ENCODE measurements around the gene IFIT1.
"Not testable (repeated sequence)": the region's sequence is repeated elsewhere in the genome, so short reads cannot be mapped to it uniquely, and the experiment has no call there.

Gene IFIT1

DNA sequence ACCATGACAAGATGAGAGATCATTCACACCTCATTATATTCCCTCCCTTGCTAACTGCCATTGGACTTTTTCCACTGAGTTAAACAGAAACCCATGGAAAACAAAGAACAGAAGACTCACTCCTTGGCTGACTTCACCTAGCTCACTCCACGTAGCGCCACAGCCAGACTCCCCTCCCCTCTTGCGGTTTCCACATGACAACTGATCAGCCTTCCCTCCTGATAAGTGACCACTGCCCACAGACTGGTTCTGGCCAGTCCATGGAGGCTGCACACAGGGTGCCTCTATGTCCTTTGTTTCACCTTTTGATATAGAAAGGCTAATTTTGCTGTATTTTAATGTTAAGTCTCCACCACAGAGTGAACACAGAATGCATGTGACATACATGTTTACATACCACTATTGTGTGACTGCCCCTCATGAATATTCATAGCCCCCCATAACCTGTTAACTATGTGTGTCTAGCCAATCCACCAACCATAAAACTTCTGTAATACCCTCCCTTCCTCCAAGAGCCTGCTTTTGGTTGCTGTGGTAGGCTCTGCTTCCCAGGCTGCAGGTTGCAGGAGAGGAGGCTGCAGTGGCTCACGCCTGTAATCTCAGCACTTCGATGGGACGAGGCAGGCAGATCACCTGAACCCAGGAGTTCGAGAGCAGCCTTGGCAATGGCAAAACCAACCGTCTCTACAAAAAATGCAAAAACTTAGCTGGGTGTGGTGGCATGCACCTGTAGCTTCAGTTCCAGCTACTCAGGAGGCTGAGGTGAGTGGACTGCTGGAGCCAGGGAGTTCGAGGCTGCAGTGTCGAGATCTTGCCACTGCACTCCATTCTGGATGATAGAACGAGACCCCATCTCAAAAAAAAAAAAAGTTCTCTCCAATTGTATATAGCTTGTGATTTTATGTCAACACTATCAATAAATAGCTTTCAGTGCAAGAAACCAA, 12.0 kb downstream of the IFIT1 start:
- DNase-seq: no peak

DNA sequence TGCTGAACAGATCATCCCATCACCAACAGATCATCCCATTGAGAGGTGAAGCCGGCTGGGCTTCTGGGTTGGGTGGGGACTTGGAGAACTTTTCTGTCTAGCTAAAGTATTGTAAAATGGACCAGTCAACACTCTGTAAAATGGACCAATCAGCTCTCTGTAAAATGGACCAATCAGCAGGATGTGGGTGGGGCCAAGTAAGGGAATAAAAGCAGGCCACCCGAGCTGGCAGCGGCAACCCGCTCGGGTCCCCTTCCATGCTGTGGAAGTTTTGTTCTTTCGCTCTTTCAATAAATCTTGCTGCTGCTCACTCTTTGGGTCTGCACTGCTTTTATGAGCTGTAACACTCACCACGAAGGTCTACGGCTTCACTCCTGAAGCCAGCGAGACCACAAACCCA, 13.8 kb downstream of the IFIT1 start:
- DNase-seq: not testable (repeated sequence)

DNA sequence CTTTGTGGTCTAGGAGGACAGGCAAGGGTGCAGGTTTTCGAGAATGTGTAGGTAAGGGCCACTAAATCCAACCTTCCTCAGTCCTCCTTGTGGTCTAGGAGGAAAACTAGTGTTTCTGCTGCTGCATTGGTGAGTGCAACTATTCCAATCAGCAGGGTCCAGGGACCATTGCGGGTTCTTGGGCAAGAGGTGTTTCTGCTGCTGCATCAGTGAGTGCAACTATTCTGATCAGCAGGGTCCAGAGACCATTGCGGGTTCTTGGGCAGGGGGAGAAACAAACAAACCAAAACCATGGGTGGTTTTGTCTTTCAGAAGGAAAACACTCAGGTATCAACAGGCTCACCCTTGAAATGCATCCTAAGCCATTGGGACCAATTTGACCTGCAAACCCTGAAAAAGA, 15.4 kb downstream of the IFIT1 start:
- not testable (repeated sequence) for DNase-seq

DNA sequence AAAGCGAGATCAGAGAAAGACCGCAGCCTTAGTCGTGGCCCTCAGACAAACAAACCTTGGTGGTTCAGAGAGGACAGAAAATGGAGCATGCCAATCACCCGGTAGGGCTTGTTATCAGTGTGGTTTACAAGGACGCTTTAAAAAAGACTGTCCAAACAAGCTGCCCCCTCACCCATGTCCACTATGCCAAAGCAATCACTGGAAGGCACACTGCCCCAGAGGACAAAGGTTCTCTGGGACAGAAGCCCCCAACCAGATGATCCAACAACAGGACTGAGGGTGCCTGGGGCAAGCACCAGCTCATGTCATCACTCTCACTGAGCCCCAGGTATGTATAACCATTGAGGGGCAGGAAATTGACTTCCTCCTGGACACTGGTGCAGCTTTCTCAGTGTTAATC, 16.9 kb downstream of the IFIT1 start:
- DNase-seq: not testable (repeated sequence)

DNA sequence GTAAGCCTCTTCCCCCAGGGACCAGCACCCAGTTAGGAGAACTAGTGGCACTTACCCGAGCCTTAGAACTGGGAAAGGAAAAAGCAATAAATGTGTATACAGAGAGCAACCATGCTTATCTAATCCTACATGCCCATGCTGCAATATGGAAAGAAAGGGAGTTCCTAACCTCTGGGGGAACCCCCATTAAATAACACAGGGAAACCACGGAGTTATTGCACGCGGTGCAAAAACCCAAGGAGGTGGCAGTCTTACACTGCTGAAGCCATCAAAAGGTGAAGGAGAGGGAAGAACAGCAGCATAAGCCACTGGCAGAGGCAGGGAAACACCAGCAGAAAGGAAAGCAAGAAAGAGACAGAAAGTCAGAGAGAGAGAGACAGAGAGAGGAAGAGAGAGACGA, 18.1 kb downstream of the IFIT1 start:
- DNase-seq: not testable (repeated sequence)

DNA sequence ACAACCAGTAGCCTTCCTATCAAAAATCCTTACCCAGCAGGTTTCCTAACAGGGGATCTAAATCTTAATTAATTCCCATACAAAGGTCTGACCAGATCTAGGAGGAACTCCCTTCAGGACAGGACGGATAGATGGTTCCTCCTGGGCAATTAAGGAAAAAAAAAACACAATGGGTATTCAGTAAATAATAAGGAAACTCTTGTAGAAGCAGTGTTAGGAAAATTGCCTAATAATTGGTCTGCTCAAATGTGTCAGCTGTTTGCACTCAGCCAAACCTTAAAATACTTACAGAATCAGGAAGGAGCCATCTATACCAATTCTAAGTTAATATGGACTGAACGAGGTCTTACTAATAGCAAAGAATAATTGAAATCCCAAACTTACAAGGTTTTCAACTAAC, 18.7 kb downstream of the IFIT1 start:
- DNase-seq: not testable (repeated sequence)

DNA sequence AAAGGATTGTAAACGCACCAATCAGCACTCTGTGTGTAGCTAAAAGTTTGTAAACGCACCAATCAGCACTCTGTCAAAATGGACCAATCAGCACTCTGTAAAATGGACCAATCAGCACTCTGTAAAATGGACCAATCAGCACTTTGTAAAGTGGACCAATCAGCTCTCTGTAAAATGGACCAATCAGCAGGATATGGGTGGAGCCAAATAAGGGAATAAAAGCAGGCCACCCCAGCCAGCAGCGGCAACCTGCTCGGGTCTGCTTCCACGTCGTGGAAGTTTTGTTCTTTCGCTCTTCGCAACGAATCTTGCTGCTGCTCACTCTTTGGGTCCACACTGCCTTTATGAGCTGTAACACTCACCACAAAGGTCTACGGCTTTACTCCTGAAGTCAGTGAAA, 19.9 kb downstream of the IFIT1 start:
- not testable (repeated sequence) for DNase-seq

DNA sequence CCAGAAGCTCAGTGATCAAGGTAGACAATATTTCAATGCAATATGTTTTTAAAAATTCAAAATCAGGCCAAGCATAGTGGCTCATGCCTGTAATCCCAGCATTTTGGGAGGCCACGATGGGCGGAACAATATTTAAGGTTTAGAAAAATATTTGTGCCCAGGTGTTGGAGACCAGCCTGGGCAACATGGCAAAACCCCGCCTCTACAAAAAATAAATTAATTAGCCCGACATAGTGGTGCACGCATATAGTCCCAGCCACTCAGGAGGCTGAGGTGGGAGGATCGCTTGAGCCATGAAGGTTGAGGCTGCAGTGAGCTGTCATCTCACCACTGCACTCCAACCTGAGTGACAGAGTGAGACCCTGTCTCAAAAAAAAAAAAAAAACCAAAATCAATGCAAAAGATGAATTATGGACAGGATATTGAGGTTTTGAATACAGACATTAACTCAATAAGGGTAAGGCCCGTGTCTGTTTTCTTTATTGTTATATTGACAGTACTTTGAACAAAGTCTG, 21.0 kb downstream of the IFIT1 start:
- no peak for DNase-seq

DNA sequence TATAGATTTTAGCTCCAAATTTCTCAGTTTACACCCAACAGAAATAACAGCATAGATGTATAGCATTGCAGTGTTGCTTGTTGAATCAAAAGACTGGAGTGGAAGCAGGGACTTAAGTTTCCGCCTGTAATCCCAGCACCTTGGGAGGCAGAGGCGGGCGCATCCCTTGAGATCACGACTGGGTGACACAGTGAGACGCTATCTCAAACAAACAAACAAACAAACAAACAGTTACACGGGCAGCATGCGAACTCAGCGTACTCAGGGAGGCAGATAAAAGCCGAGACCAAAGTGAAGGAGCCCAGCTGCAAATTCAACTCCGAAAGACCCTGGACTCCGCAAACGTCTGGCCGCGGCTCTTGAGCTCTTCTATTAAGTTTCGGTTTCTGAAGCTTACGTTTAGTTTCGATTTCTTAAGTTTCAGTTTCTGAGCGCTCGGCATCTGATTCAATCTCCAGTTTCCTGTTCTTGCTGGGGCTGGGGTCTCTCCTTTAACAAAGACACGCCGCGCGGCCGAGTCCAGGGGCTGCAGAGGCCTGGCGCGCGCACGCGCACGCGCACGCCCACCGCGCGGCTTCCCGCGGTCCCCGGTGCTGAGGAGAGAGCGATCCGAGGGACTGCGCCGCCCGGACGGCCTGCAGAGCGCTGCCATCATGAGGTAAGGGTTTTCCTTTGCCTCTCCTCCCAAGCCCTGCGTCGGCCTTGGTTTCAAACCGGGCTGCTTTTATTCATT, 21.9 kb downstream of the IFIT1 start, which contains the start of gene IFIT5:
IFIT5 (plus strand) TSS at position 423 of the 733 bp plus-strand sequence; CDS start at position 654, 231 bp downstream.
- peak; percentile 73 for DNase-seq

DNA sequence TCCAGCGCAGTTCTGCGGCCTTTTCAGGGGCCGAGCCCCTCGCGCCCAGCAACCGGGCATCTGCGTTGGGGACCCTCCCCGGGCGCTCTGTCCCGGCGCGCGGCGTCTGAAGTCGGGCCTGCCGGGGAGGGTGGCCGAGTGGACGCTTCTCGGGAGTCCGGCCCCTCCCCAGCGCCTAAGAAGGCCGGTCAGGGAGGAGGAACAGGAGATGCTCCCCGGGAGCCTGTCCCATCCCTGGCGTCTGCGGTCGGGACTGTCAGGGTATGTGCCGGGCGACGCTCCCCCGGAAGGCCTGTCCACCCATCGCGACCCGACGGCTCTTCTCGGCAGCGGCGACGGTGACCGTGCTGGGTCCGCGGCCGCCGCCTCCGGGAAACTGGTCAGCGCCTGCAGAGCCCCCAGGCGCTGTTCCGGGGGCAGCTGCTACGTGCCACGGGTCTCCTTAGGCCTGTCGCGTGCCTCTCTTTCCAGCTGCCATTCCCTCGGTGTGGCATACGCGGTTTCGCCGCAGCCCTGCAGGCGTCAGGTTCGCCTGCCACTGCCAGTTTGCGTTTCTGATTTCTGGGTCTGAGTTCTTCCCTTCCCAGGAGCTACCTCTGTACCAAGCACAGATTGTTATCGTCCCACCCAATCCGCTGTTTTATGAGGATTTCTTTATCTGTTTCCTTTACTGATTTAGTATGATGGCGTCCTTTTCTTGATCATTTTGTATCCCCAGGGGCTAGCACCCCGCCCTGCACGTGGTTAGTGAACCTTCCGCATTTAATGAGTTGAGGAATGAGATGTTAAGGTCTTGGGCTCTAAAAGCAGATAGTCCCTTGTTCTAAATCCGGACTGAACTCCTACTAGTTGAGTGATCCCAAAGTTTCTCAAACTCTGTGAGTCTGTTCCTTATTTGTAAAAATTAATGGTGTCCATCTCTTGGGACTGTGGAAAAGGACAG, 22.7 kb downstream of the IFIT1 start:
- DNase-seq: peak; percentile 51

DNA sequence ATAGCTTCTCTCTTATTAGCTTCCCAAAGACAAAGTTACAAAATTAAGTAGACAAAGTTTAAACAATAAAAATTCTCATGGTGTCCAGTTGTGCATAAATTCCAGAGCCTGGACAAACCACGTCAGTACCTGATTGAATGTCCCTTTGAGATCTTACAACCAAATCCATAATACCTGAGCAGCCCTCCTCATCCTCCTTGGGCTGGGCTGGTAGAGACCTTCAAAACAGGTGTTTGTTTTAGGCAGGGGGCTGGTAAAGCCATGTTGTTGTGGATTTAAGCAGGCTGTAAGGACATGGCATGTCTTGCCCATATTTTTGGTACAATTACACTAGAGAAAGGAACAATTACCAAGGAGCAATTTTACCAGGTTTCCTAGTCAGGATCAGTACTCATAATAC, 24.0 kb downstream of the IFIT1 start:
- no peak for DNase-seq

DNA sequence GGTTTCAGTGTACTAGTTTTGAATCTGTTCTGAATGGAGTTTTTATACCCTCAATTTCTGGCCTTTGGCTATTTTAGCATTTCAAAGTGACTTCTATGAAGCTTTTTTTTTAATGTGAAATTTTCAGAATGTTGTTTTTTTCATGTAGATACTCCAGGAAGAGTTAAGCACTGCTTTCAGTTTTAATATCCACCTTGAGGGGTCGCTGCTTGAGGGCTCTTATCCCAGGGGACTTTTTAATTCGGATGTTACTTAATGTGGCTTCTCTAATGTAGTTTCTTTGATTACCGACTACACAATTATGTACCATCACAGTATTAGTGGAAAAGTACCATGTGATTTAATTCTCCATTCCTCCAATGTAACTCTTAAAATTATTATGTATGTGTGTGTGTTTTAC, 27.1 kb downstream of the IFIT1 start:
- DNase-seq: no peak

DNA sequence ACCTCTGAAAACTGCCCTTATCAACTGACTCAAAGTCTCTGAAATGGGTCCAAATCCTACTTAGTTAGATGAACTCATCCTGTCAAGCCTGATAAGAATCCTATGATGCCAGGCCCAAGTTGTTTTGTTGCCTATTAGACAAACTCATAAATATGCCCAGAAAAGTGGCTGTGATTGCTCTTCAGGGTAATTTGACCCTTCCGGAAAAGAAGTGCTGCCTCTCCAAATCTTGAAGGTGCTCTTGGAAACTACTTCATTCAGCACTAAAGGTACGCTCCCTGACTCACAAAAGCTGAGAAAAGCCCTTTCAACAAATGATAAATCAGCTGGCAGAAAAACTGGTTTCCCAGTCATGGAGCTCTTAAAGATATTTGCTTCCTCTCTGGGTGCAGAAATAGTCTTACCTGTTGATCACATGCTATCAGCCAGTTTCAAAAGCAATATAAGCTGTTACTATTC, 28.6 kb downstream of the IFIT1 start:
- DNase-seq: no peak

DNA sequence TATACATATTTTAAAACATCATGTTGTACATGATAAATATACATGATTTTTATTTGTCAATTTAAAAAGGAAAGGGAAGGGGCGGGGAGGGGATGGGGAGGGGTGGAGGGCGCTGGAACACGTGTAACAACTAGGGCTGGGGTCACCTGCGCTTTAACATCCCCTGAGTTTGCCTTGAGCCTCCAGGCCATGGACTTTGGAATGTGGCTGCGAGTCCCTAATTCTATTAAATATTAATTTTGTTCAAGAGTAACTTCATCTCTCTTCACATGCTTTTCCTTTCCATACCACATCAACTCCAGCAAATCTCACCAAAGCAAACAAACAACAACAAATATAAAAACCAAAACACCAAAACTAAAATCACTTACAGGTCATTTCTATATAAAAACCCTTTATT, 32.6 kb downstream of the IFIT1 start:
- DNase-seq: no peak

DNA sequence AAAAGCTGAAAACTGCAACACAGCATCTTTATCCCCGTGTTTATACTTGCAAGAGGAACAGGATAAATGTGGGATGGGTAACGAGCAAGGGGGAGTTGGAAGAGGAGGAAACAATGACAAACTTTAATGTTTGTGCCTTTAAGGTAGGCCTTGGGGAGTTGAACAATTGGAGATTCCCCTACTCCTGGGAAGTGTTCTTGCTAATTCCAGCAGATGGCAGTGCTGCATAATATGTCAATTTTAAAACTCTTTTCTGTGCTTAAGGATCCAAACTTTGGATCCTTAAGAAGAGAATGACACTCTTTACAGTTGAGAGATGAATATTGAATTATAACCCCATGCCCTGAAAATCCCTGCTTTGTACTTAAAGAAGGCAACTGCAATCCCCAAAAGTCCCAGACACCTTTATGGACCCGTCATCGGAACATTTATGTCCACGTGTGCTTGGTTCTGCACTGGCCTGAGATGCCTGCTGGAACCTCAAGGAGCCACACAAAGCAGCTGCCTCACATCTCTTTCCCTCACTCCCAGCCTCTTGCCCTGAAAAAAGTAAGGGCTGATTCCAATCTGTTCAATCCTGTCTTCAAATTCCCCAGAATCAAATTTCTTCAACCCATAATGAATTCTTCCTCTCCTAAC, 33.9 kb downstream of the IFIT1 start:
- DNase-seq: peak; percentile 66

DNA sequence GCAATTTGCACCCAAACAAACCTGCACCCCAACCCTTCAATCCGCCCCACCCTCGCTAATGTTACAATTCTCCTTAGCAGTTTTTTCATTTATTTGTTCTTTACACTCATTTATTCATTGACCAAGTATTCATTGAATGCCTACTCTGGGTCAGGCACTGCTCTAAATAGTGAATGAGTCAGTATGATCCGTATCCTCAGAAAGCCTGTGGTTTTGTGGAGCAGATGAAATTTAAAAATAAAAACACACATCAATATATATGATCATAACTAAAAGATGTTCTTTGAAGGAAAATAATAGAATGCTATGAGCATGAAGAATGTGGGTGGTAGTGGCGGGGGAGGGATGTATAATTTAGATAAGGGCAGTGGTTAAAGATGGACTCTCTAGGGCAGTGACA, 35.2 kb downstream of the IFIT1 start:
- peak; percentile 86 for DNase-seq

DNA sequence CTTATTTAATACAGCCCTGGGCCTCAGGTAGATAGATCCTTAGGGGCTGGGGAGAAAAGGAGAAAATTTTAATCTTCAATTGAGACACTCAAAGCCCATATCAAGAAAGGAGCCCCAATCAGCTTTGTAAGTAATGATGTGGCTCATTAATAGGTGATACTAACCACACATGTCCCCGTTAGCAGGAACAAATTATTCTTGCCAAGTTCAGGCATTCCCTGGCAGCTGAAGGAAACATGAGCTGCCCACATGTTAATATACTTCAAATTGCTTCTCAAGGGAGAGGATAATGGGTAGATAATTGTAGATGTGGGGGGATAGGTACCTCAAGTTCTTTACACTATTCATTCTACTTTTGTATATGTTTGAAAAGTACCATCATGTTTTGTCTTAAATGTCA, 36.5 kb downstream of the IFIT1 start:
- no peak for DNase-seq

DNA sequence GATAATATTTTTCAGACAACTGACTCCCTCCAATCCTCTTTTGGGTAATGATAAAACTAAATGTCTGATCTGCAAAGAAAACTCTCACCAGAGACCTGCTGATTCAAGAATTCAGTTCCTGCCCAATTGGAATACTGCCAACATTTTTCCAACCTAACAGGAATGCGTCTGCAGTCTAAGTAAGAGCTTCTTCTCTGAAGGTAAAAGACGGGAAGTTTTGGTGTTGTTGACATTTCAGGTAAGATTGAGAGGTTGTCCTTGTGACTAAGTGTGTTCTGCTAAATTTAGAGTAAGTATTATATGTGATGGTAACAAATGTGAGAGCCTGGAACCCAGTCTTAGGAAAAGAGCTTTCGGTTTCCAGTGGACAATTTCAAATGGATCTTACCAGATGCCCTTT, 39.6 kb downstream of the IFIT1 start:
- DNase-seq: peak; percentile 73

DNA sequence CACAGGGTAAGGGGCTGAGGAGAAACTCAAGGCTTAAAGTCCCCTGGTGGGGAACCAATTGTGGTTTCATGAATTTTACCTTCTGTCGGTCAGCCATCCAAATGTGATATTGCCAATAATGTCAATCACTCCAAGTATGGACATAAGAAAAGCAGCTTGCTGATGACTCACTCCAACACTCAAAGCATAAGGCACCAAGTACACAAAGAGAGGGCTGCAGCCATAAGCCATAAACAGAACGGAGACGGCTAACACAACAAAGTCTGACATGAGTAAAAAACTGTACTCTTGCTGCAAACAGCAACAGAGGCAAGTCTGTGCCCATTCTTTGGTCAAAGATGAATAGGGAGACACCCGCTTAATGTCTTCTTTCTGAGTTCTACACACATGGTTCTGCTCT, 46.1 kb downstream of the IFIT1 start:
- no peak for DNase-seq

DNA sequence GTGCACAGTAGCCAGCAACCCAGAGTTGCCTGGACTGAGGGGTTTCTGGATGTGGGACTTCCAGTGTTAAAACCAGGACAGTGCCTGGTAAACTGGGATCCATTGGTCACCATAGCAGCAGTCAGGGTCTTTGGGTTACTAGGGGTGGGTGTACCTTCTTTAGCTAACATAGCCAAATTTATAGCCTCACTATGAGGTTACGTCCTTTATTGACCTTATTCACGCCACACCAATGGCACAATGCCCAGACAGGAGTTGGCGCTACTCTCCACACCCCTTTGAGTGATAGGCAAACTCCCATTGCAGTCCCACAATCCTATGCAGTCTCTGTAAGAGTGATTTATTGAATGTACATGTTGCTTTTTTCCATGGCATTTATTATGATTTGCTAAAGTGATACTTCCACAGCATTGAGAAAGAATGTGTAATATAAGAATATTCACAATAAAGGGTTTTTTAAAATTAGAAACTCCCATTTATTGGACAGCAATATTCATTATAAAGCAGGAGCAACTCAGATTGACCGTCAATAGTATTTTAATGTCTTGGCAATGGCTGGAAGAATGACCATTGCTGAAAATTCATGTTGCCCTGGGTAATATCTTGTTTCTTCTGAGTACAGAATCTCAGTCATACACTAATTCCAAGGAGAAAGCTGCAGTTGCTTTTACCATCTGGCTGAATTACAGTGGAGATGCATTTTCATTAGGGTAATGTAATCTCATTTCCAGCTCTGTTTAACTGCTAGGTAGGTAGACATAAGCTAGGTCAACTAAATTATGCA, 48.0 kb downstream of the IFIT1 start:
- DNase-seq: no peak

DNA sequence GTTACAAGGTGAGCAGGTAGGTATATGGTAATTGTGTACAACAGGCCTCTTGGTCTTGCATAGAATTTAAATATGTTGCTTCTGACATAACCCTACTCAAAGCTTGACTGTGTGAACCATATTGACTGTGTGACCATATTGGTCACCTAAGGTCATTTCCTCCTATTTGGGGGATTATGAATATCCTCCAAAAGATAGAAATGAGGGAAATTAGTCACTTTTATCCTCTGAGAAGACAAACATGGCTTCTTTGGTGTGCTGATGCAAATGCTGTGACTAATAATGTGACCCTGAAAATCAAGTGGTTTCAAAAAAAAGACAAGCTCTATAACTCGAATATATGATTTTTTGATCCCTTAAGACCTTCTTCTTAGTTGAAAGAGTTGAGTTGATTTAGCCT, 49.9 kb downstream of the IFIT1 start:
- DNase-seq: no peak

Measured in fibroblast of skin of right quadriceps (primary cell).